WERI-Rb-1 (cell line): ENCODE data around the gene ICAM5.
A peak's percentile ranks its signal among the peaks of the same experiment; 100 is the strongest.

ENCODE experiments used
- DNase-seq: peaks from one replicate; pipeline ENCODE4 v3.0.0-alpha.2; 2020
- H3K27ac ChIP-seq: fragments of 250-450 bp; sonication (Bioruptor Pico); 2 replicates; pipeline ENCODE4 v1.5.1; 2020; ENCODE audit warnings: mild to moderate bottlenecking, moderate library complexity
- H3K27me3 ChIP-seq: fragments of 250-450 bp; sonication (Bioruptor Pico); 2 replicates; pipeline ENCODE4 v1.5.1; 2021; ENCODE audit warnings: mild to moderate bottlenecking, low read depth, moderate library complexity; ENCODE audit not compliant: insufficient read depth, severe bottlenecking
- H3K36me3 ChIP-seq: fragments of 250-450 bp; sonication (Bioruptor Pico); 2 replicates; pipeline ENCODE4 v1.5.1; 2020; ENCODE audit warnings: mild to moderate bottlenecking, moderate library complexity
- H3K4me3 ChIP-seq: 2 replicates; pipeline ENCODE4 v1.5.1; 2011; ENCODE audit warnings: low read depth, mild to moderate bottlenecking, control low read depth, low read length
- H3K9me3 ChIP-seq: fragments of 250-450 bp; sonication (Bioruptor Pico); 2 replicates; pipeline ENCODE4 v1.5.1; 2021; ENCODE audit warnings: mild to moderate bottlenecking, moderate library complexity; ENCODE audit not compliant: severe bottlenecking
- CTCF ChIP-seq: IDR thresholded peaks from 2 replicates; pipeline ENCODE4 v1.5.1; 2011; ENCODE audit warnings: low read depth, mild to moderate bottlenecking, control low read depth, inconsistent platforms, low read length

The ICAM5 gene

GRCh38 chr19:10327793-10328192 is 38.0 kb downstream of the ICAM5 start:
- Histone ChIP-seq H3K27me3 (no peaks in the 10 kb centered on the region), H3K36me3 (peaks cover 91% of the 10 kb centered on the region), H3K27ac (no peak overlapping the region), H3K4me3 (no peak overlapping the region), H3K9me3 (no peaks in the 10 kb centered on the region)
- TF ChIP-seq CTCF = no peak
- no peak for DNase-seq

GRCh38 chr19:10328558-10329429 is 39.0 kb downstream of the ICAM5 start:
- no peak for DNase-seq
- Histone ChIP-seq H3K4me3 (no peak overlapping the region), H3K27me3 (no peaks in the 10 kb centered on the region), H3K9me3 (no peaks in the 10 kb centered on the region), H3K36me3 (peaks cover 86% of the 10 kb centered on the region), H3K27ac (no peak overlapping the region)
- no peak for TF ChIP-seq CTCF

GRCh38 chr19:10329555-10329954 is 39.8 kb downstream of the ICAM5 start:
- Histone ChIP-seq H3K36me3 (peaks cover 83% of the 10 kb centered on the region), H3K27ac (no peak overlapping the region), H3K9me3 (no peaks in the 10 kb centered on the region), H3K4me3 (no peak overlapping the region), H3K27me3 (no peaks in the 10 kb centered on the region)
- no peak for DNase-seq
- no peak for TF ChIP-seq CTCF

GRCh38 chr19:10332158-10332964 is 42.6 kb downstream of the ICAM5 start:
- H3K36me3 ChIP-seq = peaks cover 60% of the 10 kb centered on the region
- H3K27ac ChIP-seq = peak overlapping the region; percentile 99
- peak overlapping the region; percentile 74 for H3K4me3 ChIP-seq
- DNase-seq = no peak
- no peaks in the 10 kb centered on the region for H3K9me3 ChIP-seq
- TF ChIP-seq CTCF = no peak
- H3K27me3 ChIP-seq = no peaks in the 10 kb centered on the region

GRCh38 chr19:10332965-10333757 is 43.4 kb downstream of the ICAM5 start, which contains the start of gene RAVER1:
TSS of gene RAVER1 (minus strand) at chr19:10333529. CDS start at chr19:10333507, 22 bp downstream.
- Histone ChIP-seq H3K36me3 (peaks cover 52% of the 10 kb centered on the region), H3K9me3 (no peaks in the 10 kb centered on the region), H3K4me3 (peak within 1 kb of the TSS; percentile 74), H3K27ac (peak within 1 kb of the TSS; percentile 99), H3K27me3 (no peaks in the 10 kb centered on the region)
- no peak for TF ChIP-seq CTCF
- peak; percentile 98 for DNase-seq
